Smooth muscle cell (in vitro differentiated cells): ENCODE measurements around the gene TM9SF4. TPM values are rescaled to one million over a fixed set of nuclear protein-coding genes. Genes with fewer than 3 reads are reported as not detected.
"Not testable (repeated sequence)": the region's sequence is repeated elsewhere in the genome, so short reads cannot be mapped to it uniquely, and the experiment has no call there.

Experiments
- DNase-seq: peaks from one replicate; lab custom pipeline; 2025; ENCODE audit not compliant: unreplicated experiment; lab: John Stamatoyannopoulos, UW
- H2AFZ ChIP-seq: fragments of 200-600 bp; sonication (generic); 2 replicates; pipeline ENCODE4 v1.6.0; 2016; ENCODE audit warnings: antibody characterized with exemption, low read depth, mild to moderate bottlenecking
- H3F3A ChIP-seq: fragments of 200-600 bp; sonication (generic); 2 replicates; pipeline ENCODE4 v1.6.0; 2017; ENCODE audit warnings: antibody characterized with exemption, low read depth
- H3K27ac ChIP-seq: fragments of 200-600 bp; sonication (generic); 2 replicates; pipeline ENCODE4 v1.5.1; 2016; ENCODE audit warnings: low read depth, mild to moderate bottlenecking
- H3K27me3 ChIP-seq: fragments of 200-600 bp; sonication (generic); 2 replicates; pipeline ENCODE4 v1.6.1; 2016; ENCODE audit warnings: low read depth, mild to moderate bottlenecking
- H3K36me3 ChIP-seq: fragments of 200-600 bp; sonication (generic); 2 replicates; pipeline ENCODE4 v1.5.1; 2016; ENCODE audit warnings: low read depth
- H3K4me1 ChIP-seq: fragments of 200-600 bp; sonication (generic); 2 replicates; pipeline ENCODE4 v1.5.1; 2016; ENCODE audit warnings: low read depth
- H3K4me2 ChIP-seq: fragments of 200-600 bp; sonication (generic); 2 replicates; pipeline ENCODE4 v1.6.0; 2016; ENCODE audit warnings: mild to moderate bottlenecking
- H3K4me3 ChIP-seq: fragments of 200-600 bp; sonication (generic); 2 replicates; pipeline ENCODE4 v1.5.1; 2016; ENCODE audit warnings: mild to moderate bottlenecking
- H3K79me2 ChIP-seq: fragments of 200-600 bp; sonication (generic); 2 replicates; pipeline ENCODE4 v1.6.0; 2016; ENCODE audit warnings: low read depth, mild to moderate bottlenecking
- H3K9ac ChIP-seq: fragments of 200-600 bp; sonication (generic); 2 replicates; pipeline ENCODE4 v1.6.0; 2016; ENCODE audit warnings: low read depth
- H3K9me3 ChIP-seq: fragments of 200-600 bp; sonication (generic); replicated peaks from 2 replicates; pipeline ENCODE4 v1.5.1; 2016; ENCODE audit warnings: low read depth
- H4K20me1 ChIP-seq: fragments of 200-600 bp; sonication (generic); 2 replicates; pipeline ENCODE4 v1.6.0; 2016; ENCODE audit warnings: low read depth
- CTCF ChIP-seq: fragments of 200-600 bp; sonication (generic); IDR thresholded peaks from 2 replicates; pipeline ENCODE4 v1.5.1; 2017; ENCODE audit warnings: borderline replicate concordance, mild to moderate bottlenecking, antibody characterized with exemption; ENCODE audit not compliant: insufficient read depth, poor library complexity, severe bottlenecking
- WGBS: methylation state at CpG from one replicate; pipeline ENCODE4 v1.1.7; 2016; ENCODE audit warnings: low lambda C conversion rate; 5-methylcytosine and 5-hydroxymethylcytosine counted together
- polyA plus RNA-seq: library from polyadenylated mRNA; unstranded; fragments of >200 nt; fragmentation: Nextera tagmentation; extraction: Ambion mirVana; gene quantifications from 2 replicates; pipeline ENCODE4 v1.2.1, GENCODE V29; 2016
- total RNA-seq: library from RNA; depleted of rRNA; stranded (reverse); fragments of >200 nt; gene quantifications from 2 replicates; pipeline ENCODE4 v1.2.3, GENCODE V29; 2014

TM9SF4 gene
- total and polyA plus RNA-seq, 2 experiments from 2014 or later = 59.2 to 90.2 TPM

GRCh38 chr20:32191422-32191821, 81.9 kb downstream of the TM9SF4 start:
- WGBS = 90% methylated on average over 3 of the region's 3 CpGs
- H3K9ac ChIP-seq = no peak overlapping the region
- no peak for DNase-seq
- peaks cover 10% of the 10 kb centered on the region for H3K79me2 ChIP-seq
- H3K4me1 ChIP-seq = peaks cover 13% of the 10 kb centered on the region
- no peak overlapping the region for H3K4me3 ChIP-seq
- TF ChIP-seq CTCF = no peak
- H3K4me2 ChIP-seq = peak overlapping the region; percentile 22
- no peak overlapping the region for H2AFZ ChIP-seq
- peaks cover 6% of the 10 kb centered on the region for H3K36me3 ChIP-seq
- peaks cover 42% of the 10 kb centered on the region for H3F3A ChIP-seq
- no peaks in the 10 kb centered on the region for H3K27me3 ChIP-seq
- peaks cover 8% of the 10 kb centered on the region for H4K20me1 ChIP-seq
- no peaks in the 10 kb centered on the region for H3K9me3 ChIP-seq
- peak overlapping the region; percentile 74 for H3K27ac ChIP-seq

GRCh38 chr20:32191873-32192272, 82.4 kb downstream of the TM9SF4 start:
- Histone ChIP-seq H3K9ac (no peak overlapping the region), H4K20me1 (peaks cover 8% of the 10 kb centered on the region), H3K4me1 (peaks cover 13% of the 10 kb centered on the region), H3F3A (peaks cover 42% of the 10 kb centered on the region), H3K27me3 (no peaks in the 10 kb centered on the region), H2AFZ (no peak overlapping the region), H3K36me3 (peaks cover 6% of the 10 kb centered on the region), H3K79me2 (peaks cover 10% of the 10 kb centered on the region), H3K27ac (peak overlapping the region; percentile 74), H3K4me2 (peak overlapping the region; percentile 22), H3K4me3 (no peak overlapping the region), H3K9me3 (no peaks in the 10 kb centered on the region)
- TF ChIP-seq CTCF = no peak
- no peak for DNase-seq

GRCh38 chr20:32192698-32193097, 83.2 kb downstream of the TM9SF4 start:
- no peaks in the 10 kb centered on the region for H3K9me3 ChIP-seq
- H3K79me2 ChIP-seq = peaks cover 10% of the 10 kb centered on the region
- no peak overlapping the region for H3K4me3 ChIP-seq
- peaks cover 42% of the 10 kb centered on the region for H3F3A ChIP-seq
- H3K36me3 ChIP-seq = peaks cover 6% of the 10 kb centered on the region
- no peak overlapping the region for H3K9ac ChIP-seq
- no peak overlapping the region for H3K4me2 ChIP-seq
- H3K27me3 ChIP-seq = no peaks in the 10 kb centered on the region
- H3K4me1 ChIP-seq = peaks cover 13% of the 10 kb centered on the region
- DNase-seq = no peak
- WGBS = 96% methylated on average over 3 of the region's 3 CpGs
- peak overlapping the region; percentile 74 for H3K27ac ChIP-seq
- H4K20me1 ChIP-seq = peaks cover 16% of the 10 kb centered on the region
- no peak overlapping the region for H2AFZ ChIP-seq
- TF ChIP-seq CTCF = no peak

GRCh38 chr20:32193336-32193735, 83.8 kb downstream of the TM9SF4 start:
- not testable (repeated sequence) for H3K36me3 ChIP-seq, H3K27me3 ChIP-seq, H3K9me3 ChIP-seq, H2AFZ ChIP-seq, H3K79me2 ChIP-seq, H3K4me2 ChIP-seq, DNase-seq, H3K4me3 ChIP-seq, H3K9ac ChIP-seq
- Histone ChIP-seq H3K27ac (peak overlapping the region; percentile 74), H4K20me1 (peaks cover 22% of the 10 kb centered on the region), H3F3A (peaks cover 42% of the 10 kb centered on the region), H3K4me1 (peaks cover 13% of the 10 kb centered on the region)
- 96% methylated on average over 5 of the region's 5 CpGs for WGBS
